ENCODE results near the gene RSU1.

Gene RSU1

GRCh38 chr10:16728266-16728665, 89.0 kb downstream of the RSU1 start:
- DNase-seq = no peak

DNA sequence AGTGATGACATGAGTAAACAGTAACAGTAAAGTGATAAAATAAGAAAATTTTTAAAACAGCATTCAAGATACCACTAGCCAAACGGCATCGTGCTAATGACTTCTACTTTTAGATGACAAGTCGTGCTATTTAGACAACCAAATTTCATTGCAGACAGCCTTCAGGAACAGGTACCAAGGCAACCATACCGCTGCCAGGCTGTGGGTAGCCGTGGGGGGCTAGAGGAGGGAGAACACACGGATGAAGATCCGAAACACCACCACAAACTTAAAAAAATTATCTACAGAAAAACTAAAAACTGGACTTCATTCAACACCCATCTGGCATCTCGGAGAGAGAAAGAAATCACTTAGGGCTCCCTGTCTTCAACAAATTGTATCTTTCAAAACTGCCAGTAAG, 89.6 kb downstream of the RSU1 start:
- DNase-seq = no peak

GRCh38 chr10:16724509-16724908, 92.7 kb downstream of the RSU1 start:
- no peak for DNase-seq

DNA sequence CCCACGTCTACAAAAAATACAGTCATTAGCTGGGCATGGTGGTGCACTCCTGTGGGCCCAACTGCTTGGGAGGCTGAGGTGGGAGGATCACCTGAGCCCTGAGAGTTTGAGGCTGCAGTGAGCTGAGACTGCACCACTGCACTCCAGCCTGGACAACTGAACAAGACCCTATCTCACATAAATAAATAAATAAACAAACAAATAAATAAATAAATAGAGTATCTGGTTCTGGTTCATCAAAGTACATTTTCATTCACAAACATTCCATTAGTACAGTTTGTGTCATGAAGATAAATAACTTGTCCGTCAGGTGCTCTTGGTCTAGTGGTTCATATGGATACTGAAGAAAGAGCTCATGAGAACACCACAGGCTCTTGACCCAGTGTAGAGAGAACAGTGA, 96.4 kb downstream of the RSU1 start:
- DNase-seq = no peak

- no peak for DNase-seq
These were observed 99.4 kb downstream of the RSU1 start for GRCh38 chr10:16717622-16718395.

DNA sequence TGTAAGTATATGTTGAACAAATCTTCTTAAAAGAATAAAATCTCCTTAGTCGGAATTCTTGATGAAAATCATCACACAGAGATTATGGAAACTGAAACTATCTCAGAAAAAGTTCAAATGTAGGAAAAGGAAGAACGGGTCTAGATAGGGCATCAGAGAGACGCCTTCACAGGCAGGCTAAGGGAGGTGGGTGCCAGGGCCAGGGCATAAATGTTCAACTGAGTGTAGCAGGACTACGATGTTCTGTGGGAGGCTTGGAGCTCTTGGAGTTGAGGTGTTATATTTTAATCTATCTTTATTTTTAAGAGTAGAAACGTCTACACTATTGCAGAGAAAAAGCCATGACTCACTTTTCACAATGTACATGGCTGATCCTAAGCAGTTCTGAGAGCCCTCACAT, 101.2 kb downstream of the RSU1 start:
- DNase-seq = no peak

- no peak for DNase-seq
These were observed 103.9 kb downstream of the RSU1 start for GRCh38 chr10:16713290-16713689.

DNA sequence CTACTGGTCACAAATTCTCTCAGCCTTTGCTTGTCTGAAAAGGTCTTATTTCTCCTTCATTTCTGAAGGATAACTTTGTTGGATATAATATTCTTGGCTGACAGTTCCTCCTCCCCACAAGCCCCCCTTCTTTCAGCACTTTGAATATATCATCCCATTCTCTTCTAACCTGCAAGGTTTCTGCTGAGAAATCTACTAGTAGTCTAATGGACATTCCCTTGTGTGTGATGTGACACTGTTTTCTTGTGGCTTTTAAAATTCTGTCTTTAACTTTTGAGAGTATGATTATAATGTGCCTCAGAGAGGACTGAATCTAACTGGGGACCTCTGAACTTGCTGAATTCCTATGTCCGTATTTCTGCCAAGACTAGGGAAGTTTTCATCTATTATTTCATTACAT, 104.3 kb downstream of the RSU1 start:
- DNase-seq = no peak

DNA sequence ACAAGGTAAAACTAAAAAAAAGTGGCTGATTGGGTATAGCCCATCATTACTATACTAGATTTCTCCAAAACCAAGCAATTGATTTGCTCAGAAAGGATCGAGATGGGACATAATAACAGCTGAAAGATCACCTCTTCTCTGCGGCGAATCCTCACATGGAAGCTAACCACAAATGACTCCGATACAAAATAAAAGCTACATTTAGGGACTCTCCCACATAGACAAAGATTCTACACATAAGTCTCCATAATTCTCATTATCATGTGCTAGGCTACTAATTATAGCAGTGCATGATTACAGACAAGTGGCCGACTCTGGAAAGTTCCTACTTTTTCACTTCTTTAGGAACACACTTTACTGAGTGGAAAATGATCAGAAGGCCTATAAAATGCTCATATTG, 116.9 kb downstream of the RSU1 start:
- no peak for DNase-seq

- no peak for DNase-seq
These were observed 117.7 kb downstream of the RSU1 start for GRCh38 chr10:16699435-16700057.

- no peak for DNase-seq
These were observed 118.8 kb downstream of the RSU1 start for GRCh38 chr10:16698461-16698860.

DNA sequence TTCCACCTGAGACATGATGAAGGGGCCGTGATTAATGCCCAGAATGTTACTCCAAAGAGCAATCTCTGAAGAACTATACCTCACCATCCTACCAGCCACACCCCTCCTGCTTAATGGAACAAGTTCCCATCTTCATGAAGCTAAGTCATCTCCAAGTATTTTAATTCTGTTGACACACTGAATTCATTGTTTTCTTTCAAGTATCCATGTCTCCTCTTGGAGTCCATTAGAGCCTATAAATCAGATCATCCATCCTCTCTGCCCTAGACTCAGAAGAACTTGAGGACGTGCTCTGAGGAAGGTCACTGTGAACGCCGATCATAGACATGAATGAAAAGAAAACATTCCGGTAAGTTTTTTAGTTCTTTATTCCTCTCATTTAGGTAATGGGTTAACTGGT, 126.8 kb downstream of the RSU1 start:
- no peak for DNase-seq

GRCh38 chr10:16689696-16690095, 127.5 kb downstream of the RSU1 start:
- no peak for DNase-seq

- DNase-seq = no peak
These were observed 128.0 kb downstream of the RSU1 start for GRCh38 chr10:16689227-16689626.

- no peak for DNase-seq
These were observed 130.9 kb downstream of the RSU1 start for GRCh38 chr10:16686054-16686902.

- no peak for DNase-seq
These were observed 131.7 kb downstream of the RSU1 start for GRCh38 chr10:16685551-16685950.

- DNase-seq = no peak
These were observed 135.7 kb downstream of the RSU1 start for GRCh38 chr10:16681521-16681920.

DNA sequence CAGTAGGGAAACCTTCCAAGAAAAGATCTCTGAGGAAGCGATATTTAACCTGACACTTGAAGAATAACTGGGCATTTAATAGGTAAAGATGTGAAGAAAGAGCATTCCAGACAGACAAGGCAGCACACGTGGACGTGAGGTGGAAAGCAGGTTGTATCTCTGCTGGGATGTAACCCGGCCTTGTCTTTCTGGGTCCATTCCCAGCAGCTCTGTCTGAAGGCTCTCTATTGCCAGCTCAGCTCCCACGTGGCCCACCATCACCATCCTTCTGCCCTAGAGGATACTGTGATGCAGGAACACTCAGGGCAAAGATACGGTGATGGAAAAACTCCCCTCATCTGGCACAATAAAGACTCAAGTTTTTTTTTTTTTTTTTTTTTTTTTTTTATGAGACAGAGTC, 137.7 kb downstream of the RSU1 start:
- DNase-seq = no peak

- DNase-seq = no peak
These were observed 141.9 kb downstream of the RSU1 start for GRCh38 chr10:16675334-16675733.

- no peak for DNase-seq
These were observed 143.0 kb downstream of the RSU1 start for GRCh38 chr10:16674147-16674703.

DNA sequence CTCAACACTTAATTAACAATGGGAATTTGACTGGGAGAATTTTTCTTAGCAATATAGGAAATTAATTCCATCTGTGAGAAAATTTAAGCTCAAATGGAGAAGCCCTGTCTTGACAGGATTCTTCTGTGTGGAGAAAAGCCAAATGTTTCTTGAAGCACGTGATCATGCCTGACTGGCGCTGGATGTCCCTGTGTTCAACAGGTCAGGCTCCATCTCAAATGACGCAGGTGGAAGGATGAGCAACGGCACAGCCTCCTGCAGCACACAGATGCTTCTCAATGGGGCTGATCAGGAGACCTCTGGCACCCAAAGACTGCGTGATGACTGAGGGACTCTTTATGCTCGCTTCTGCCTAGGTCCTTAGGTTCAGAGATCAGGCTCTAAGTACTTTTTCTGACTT, 143.8 kb downstream of the RSU1 start:
- DNase-seq = no peak

DNA sequence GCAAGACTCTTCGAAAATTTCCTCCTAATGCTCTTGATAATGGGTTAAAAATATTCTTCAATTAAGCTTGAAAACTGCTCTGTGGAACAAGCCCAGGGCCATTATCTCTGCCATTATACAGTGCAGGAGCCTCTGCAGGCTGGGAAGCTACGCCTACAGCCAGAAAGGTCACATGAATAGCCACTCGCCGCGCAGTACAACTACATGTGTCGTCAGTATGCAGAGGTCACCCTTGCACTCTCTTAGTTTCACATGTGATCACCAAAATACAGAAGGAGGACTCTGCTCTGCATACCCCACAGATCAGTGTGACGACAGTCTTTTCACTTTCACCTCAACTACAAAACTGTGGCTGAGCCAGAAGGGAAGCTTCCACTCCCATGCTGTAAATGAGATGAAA, 153.8 kb downstream of the RSU1 start:
- no peak for DNase-seq

DNA sequence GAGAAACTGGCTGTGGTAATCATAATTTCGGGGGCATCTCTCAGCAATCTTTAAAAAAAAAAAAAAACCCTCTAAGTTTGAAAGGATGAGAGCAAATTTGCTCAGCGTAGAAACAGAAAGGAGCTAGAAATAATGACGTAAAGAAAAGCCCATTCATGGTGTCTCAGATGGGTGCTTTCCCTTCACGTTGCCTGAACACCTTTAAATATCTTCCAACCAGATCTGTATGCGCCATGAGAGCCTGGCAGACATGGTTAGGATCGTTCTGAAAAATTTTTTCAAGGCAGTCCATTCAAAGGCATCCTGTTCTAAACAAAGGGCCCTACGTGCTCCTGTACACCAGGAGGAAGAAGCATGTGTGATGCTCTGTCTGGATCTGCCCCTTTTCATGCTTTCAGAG, 154.3 kb downstream of the RSU1 start:
- DNase-seq = no peak

DNA sequence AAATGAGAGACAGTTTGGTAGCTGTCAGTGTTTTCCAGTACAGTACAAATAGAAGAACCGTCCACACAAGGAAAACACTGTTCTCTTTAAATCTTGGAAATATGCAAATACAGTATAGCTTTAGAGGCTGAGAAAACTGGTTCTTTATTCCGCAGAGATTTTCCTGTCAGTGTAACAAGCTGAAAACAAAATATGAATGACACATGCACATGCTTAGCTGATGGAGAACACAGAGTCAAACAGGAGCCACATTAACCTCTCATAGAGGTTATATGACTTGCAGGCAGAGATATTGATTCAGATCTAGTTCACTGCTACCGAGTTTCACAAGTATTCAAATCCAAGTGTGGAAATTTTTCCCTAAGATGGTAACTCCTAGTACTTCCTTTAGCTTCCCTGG, 160.3 kb downstream of the RSU1 start:
- no peak for DNase-seq

All from central memory CD4-positive, alpha-beta T cell (primary cell).